Stimulated activated CD4-positive, alpha-beta T cell treated with anti-CD3 and anti-CD28 coated beads, Interleukin-1b, Interleukin-23, amount 100 ng/mL, for 1 hour (primary cell): ENCODE data around the gene DDO.

ENCODE experiments used
- DNase-seq, 2 donors: peaks; one replicate each; pipeline ENCODE4 v3.0.0-alpha.2; 2020; ENCODE audit warnings: low read depth in 2 of 2

DDO gene

GRCh38 chr6:110419028-110419739 lies 3.8 kb upstream of the DDO start:
- no peak for DNase-seq

DNA sequence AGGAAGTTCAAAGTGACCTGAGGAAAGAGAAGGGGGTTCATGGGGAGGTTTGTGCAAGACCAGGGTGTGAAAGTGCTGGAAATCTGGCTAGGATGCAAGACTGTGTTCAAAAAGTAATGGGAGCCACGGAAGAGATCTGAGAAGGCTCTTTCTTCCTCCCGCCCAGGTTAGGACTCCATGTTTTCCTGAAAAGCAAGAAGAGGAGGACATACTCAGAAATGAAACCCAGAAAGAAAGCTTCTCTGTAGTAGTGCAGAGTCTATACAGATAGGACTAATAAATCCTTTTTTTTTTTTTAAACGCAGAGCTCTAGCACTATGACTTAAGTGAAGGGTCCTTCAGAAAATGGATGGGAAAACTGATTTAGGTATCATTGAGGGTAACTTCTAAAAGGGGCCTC lies 3.2 kb upstream of the DDO start:
- DNase-seq, result no peak

DNA sequence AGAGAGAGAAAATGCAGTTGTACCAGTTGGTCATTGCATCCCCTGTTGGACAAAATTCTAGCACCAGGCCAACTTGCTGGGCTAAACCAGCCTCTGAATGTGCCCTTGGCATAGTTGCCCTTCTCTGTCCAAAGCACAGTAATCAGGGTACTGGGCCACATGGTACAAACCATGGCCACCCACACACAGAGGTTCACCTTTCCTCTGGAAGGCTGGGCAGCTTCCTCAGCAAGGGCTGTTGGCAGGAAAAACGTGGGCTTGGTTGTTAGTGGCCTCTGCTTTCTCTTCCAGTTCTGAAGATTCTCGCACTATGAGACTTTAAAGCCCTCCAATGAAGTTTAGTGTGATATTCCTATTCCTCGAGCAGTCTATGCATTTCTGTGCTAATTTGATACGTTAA lies 706 bp downstream of the DDO start:
- DNase-seq, result no peak

GRCh38 chr6:110412360-110412759 lies 3.0 kb downstream of the DDO start:
- no peak for DNase-seq

- no peak for DNase-seq
Measured at GRCh38 chr6:110410511-110410910, 4.9 kb downstream of the DDO start.

DNA sequence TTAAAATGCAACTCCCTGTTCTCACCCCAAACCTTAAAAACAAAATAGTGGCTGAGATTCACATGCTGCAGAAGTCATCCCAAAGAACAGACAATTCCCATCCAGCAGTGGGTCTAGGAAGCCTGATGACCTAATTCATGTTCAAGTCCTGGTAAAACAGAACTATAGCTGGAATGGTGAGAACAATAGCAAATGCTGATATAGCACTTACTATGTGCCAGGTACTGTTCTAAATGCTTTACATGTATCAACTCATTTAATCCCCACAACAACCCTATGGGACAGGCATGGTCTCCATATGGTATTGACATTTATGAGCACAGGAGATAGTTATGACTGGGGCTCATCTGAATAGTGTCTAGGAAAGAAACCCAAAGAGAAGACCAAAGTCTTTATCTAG lies 5.6 kb downstream of the DDO start:
- DNase-seq, result no peak

DNA sequence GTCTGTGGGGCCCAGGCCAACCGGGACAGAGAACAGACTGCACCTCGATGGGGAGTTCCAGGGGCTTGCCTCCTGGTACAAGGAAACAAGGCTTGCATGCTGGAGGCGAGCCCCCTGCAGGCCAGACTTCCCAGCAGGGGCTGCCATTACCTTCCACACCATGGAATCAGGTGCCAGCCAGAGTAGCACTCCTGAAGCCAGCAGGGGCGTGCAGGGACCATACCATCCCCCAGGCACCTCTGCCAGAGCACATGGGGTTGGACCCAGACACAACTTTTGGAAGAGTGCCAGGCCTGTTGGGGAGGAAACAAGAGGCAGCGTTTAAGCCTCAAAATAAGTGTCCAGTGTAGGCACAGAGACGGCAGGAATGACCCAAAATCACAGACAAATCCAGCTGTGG lies 6.5 kb downstream of the DDO start:
- DNase-seq, result no peak

- DNase-seq, result no peak
Measured at GRCh38 chr6:110404607-110405006, 10.8 kb downstream of the DDO start.

DNA sequence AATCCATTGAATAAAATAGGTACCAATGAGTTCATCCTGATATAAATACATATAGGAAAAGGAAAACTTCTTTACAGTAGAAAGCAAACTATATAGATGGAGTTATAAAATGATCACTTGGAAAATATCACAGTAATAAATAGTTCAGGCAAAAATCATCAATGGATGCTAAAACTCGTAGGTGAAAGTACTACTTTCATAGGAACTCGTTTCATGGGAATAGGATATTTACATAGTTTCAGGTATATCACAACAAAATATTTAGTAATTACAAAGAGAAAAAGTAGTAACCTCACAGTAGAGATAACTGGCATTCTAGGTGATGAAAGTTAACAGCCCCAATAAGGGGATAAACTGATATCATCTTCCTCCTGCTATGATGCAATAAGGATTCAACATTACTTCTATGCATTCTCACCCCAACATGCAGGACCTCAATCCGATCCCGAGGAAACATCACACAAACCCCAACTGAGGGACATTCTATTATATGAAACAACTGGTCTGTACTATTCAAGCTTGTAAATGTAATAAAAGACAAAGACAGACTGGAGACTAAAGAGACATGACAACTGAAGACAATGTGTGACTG lies 13.7 kb downstream of the DDO start:
- no peak for DNase-seq

DNA sequence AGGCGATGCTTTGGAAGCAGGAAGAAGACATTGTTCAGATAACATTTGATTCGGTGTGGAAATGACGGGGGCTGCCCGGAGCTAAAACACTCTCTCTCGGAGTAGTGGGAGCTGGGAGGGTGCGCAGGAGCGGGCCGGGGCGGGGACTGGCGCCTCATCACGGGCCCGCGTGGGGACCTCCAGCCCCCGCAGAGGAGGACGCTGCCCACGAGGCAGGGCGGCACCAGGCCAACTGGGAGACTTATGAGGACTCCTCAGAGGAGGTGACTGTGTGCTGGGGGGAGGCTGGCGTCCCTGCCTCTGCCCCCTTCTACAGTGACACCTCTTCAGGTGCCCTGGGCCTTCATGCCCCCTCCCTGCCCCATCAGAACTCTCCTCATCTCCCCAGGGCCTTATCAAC lies 15.2 kb downstream of the DDO start:
- no peak for DNase-seq

- no peak for DNase-seq
Measured at GRCh38 chr6:110399219-110400071, 15.9 kb downstream of the DDO start.

GRCh38 chr6:110398778-110399177 lies 16.6 kb downstream of the DDO start:
- no peak for DNase-seq

DNA sequence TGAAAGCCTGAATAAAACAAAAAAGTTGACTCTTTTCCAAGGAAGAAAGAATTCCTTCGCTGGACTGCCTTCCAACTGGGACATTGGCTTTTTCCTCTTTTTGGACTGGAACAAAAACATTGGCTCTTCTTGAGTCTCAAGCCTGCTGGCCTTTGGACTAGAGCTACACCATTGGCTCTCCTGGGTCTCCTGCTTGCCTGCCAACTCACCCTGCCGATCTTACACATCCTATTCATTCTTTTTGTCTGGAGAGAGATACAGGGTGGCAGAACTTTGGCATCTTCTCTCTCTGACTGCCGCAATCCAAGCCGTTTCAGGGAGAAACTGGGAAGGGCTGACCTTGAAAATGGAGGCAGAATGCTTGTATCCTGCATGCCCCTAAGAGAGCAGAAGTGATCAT lies 20.2 kb downstream of the DDO start:
- no peak for DNase-seq

GRCh38 chr6:110394409-110394808 lies 21.0 kb downstream of the DDO start:
- DNase-seq, result no peak

DNA sequence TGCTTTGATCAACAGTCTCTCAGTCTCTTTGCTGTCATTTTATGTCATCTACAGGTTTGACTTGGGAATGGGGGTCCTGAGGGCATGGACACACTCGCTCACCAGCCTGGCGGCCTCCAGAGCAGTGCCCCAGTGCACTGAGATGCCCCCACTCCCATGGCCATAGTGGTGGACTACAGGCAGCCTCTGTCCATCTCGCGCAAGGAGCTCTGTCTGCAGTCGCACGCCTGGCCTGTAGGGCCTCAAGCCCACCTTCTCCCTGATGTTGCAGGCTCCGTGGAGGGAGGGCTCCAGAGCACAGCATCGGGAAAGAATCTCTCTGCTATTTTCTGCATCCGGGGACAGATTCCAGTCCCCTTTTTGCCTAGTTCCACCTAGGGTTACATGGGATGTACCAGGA lies 22.6 kb downstream of the DDO start:
- DNase-seq, result no peak

DNA sequence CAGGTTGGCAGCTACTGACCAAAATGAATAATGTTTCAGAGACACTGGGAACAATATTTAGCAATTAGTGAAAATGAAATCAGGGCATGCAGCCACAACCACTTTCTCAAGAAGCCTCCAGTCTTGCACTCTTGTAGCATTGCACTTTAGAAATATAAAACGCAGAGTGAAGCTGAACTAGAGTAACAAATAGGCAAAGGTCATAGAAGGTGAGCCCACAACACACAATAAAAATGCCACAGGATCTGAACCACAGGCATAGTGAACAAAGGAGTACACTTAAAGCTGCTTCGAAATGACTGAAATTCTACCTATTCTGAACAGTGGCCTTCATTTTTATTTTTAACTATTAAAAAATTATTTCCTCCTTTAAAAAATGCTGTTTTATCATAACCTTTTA lies 25.0 kb downstream of the DDO start:
- no peak for DNase-seq

DNA sequence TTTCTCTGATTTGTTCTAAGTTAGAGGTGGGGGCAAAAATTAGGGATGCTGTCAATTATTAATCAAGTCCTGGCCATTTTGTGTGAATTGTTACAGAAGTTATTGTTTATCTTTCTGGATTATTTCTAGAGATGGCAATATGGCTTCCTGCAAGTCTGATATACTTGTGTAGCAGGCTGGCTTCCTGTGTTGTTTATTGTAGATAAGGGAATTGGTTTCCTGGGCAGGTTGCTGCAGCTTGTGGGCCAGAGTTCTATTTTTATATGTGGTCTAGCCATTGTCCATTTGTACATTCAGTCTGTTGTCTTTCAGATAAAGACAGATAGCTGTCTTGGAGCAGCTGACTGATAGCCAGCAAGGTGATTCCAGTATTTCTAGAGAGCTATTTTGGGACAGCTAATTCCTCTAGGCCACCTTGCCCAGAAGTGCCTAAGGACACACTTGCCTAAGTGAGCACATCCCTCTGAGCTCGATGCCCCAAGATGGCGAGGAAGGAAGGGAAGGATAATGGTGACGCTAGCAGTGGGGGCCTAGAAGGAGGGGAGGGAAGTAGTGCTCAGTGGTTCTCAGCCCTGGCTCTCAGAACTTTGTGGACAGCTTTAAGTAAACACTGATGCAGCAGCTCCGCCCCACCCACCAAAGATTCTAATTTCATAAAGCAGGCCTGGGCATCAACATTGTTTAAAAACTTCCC lies 25.5 kb downstream of the DDO start:
- DNase-seq, result no peak

- DNase-seq, result no peak
Measured at GRCh38 chr6:110387986-110388385, 27.4 kb downstream of the DDO start.

- DNase-seq, result no peak
Measured at GRCh38 chr6:110385458-110385863, 29.9 kb downstream of the DDO start.

DNA sequence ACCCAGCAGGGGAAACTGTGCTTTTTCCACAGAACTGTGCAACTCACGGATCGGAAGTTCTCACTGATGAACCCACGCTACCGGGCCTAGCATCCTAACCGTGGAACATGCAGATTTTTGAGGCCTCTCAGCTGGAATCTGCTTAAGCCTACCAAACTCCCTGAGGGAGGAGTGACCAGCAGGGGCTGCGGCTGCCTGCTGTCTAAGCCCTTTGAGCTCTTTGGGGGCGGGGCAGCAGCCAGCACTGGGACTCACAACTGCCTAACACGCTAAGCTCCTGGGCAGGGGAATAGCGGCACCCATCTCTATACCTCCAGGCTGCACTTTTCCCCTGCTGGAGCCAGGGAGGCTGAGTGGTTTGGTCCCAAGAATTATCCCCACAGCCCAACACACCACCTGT lies 36.8 kb downstream of the DDO start:
- no peak for DNase-seq

GRCh38 chr6:110369066-110369465 lies 46.3 kb downstream of the DDO start:
- no peak for DNase-seq

- no peak for DNase-seq
Measured at GRCh38 chr6:110368284-110368683, 47.1 kb downstream of the DDO start.
